Upper lobe of left lung (tissue), 4 donors: Measurements from ENCODE around the gene OTUB1.

Experiments
- CTCF ChIP-seq, 6 experiments: fragments of 450-650 bp in 4 of 6; fragments of 200-600 bp in 2 of 6; sonication (generic) in 2 of 6; IDR thresholded peaks; one replicate each; pipeline ENCODE4 v1.5.1; 2016 to 2019; ENCODE audit warnings: antibody characterized with exemption in 6 of 6
- EP300 ChIP-seq, 4 donors: sonication (generic); formaldehyde crosslinking; IDR thresholded peaks; one replicate each; pipeline ENCODE4 v1.5.1; 2017; ENCODE audit warnings: antibody characterized with exemption in 4 of 4, control low read depth in 2 of 4
- POLR2A ChIP-seq, 4 donors: fragments of 450-650 bp; IDR thresholded peaks; one replicate each; pipeline ENCODE4 v1.5.1; 2016 to 2017; ENCODE audit warnings: antibody characterized with exemption in 4 of 4, mild to moderate bottlenecking in 2 of 4

DNA sequence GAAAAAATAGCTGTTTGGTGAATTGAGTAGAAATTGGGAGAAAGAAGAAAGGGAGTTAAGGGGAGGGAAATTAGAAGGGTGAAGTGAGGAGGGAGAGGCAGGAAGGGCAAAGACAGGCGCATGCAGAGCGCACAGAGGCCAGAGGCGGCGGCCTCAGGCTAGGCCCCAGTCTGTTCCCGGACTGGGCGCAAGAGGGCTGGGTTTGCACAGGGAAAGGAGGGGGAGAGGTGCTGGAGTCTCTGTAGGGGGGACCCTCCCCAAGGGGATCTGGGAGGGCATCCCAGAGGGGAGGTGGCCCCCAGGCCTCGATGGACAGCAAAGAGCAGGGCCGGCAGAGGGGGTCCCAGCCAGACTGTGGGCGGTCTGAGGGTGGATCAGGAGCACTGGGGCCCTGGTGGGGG lies 48.2 kb downstream of the OTUB1 start:
- TF ChIP-seq CTCF (IDR thresholded peaks at IDR 0.05) (no peak), POLR2A (IDR thresholded peaks at IDR 0.05) (no peak), EP300 (IDR thresholded peaks at IDR 0.05) (no peak)
